DMS153 (cell line): ENCODE measurements around the gene FRMD3.

ENCODE experiments used
- DNase-seq: peaks from one replicate; lab custom pipeline; 2025; lab: John Stamatoyannopoulos, UW

The FRMD3 gene

GRCh38 chr9:83472764-83473163 lies 65.4 kb downstream of the FRMD3 start:
- no peak for DNase-seq

GRCh38 chr9:83472221-83472665 lies 66.0 kb downstream of the FRMD3 start:
- DNase-seq: peak; percentile 90

GRCh38 chr9:83471241-83471640 lies 67.0 kb downstream of the FRMD3 start:
- DNase-seq: no peak

- DNase-seq: no peak
These were observed 68.5 kb downstream of the FRMD3 start for GRCh38 chr9:83469722-83470121.

- no peak for DNase-seq
These were observed 69.4 kb downstream of the FRMD3 start for GRCh38 chr9:83468821-83469220.

GRCh38 chr9:83466877-83467276 lies 71.3 kb downstream of the FRMD3 start:
- no peak for DNase-seq

- no peak for DNase-seq
These were observed 71.8 kb downstream of the FRMD3 start for GRCh38 chr9:83466351-83466750.

GRCh38 chr9:83459830-83460229 lies 78.4 kb downstream of the FRMD3 start:
- no peak for DNase-seq

GRCh38 chr9:83458530-83458929 lies 79.7 kb downstream of the FRMD3 start:
- no peak for DNase-seq

- no peak for DNase-seq
These were observed 81.2 kb downstream of the FRMD3 start for GRCh38 chr9:83457005-83457404.

GRCh38 chr9:83456226-83456625 lies 82.0 kb downstream of the FRMD3 start:
- no peak for DNase-seq

GRCh38 chr9:83454076-83454475 lies 84.1 kb downstream of the FRMD3 start:
- no peak for DNase-seq

- peak; percentile 89 for DNase-seq
These were observed 86.9 kb downstream of the FRMD3 start for GRCh38 chr9:83451308-83451707.

GRCh38 chr9:83449983-83450382 lies 88.2 kb downstream of the FRMD3 start:
- peak; percentile 27 for DNase-seq

- no peak for DNase-seq
These were observed 89.0 kb downstream of the FRMD3 start for GRCh38 chr9:83449166-83449565.

- DNase-seq: no peak
These were observed 89.6 kb downstream of the FRMD3 start for GRCh38 chr9:83448626-83449025.

- no peak for DNase-seq
These were observed 90.8 kb downstream of the FRMD3 start for GRCh38 chr9:83447351-83447750.

- DNase-seq: no peak
These were observed 92.4 kb downstream of the FRMD3 start for GRCh38 chr9:83445703-83446265.

GRCh38 chr9:83444110-83444509 lies 94.1 kb downstream of the FRMD3 start:
- DNase-seq: no peak

- DNase-seq: no peak
These were observed 96.8 kb downstream of the FRMD3 start for GRCh38 chr9:83441390-83441789.

GRCh38 chr9:83440641-83441040 lies 97.6 kb downstream of the FRMD3 start:
- DNase-seq: no peak

- DNase-seq: no peak
These were observed 102.9 kb downstream of the FRMD3 start for GRCh38 chr9:83435301-83435700.

GRCh38 chr9:83434254-83434653 lies 103.9 kb downstream of the FRMD3 start:
- no peak for DNase-seq

- no peak for DNase-seq
These were observed 104.4 kb downstream of the FRMD3 start for GRCh38 chr9:83433846-83434245.
